HCT116 (cell line): ENCODE measurements around the gene NIN.

Experiments used
- EZH2 ChIP-seq: fragments of 200-600 bp; sonication (generic); IDR thresholded peaks from 2 replicates; pipeline ENCODE4 v1.6.1; 2017; ENCODE audit warnings: antibody characterized with exemption, mixed run types
- EZH2phosphoT487 ChIP-seq: fragments of 200-600 bp; IDR thresholded peaks from 2 replicates; pipeline ENCODE4 v1.6.1; 2018; ENCODE audit warnings: antibody characterized with exemption, borderline replicate concordance
- POLR2A ChIP-seq: IDR thresholded peaks from 2 replicates; pipeline ENCODE4 v1.7.0; 2011; ENCODE audit warnings: borderline replicate concordance; ENCODE audit not compliant: insufficient read depth, insufficient read length; ENCODE audit errors: extremely low read depth
- SRF ChIP-seq: IDR thresholded peaks from 2 replicates; pipeline ENCODE4 v1.6.1; 2012; ENCODE audit warnings: low read depth
- TCF7L2 ChIP-seq: IDR thresholded peaks from 2 replicates; pipeline ENCODE4 v1.7.0; 2011; ENCODE audit warnings: borderline replicate concordance, inconsistent platforms; ENCODE audit not compliant: insufficient read depth, insufficient read length; ENCODE audit errors: extremely low read depth
- TF ChIP-seq, protein P1 (sequence below), 3 experiments: fragments of 200-600 bp in 1 of 3; sonication (generic) in 1 of 3; IDR thresholded peaks in 2 of 3; conservative IDR thresholded peaks in 1 of 3; 2 replicates each; pipeline ENCODE4 v1.5.1; 2012 to 2017; ENCODE audit warnings: low read depth in 2 of 3, low read length in 2 of 3, antibody characterized with exemption in 1 of 3, borderline replicate concordance in 1 of 3, control low read depth in 1 of 3, mild to moderate bottlenecking in 1 of 3, mixed read lengths in 1 of 3, mixed run types in 1 of 3, moderate library complexity in 1 of 3; ENCODE audit not compliant: insufficient read depth in 1 of 3

DNA sequence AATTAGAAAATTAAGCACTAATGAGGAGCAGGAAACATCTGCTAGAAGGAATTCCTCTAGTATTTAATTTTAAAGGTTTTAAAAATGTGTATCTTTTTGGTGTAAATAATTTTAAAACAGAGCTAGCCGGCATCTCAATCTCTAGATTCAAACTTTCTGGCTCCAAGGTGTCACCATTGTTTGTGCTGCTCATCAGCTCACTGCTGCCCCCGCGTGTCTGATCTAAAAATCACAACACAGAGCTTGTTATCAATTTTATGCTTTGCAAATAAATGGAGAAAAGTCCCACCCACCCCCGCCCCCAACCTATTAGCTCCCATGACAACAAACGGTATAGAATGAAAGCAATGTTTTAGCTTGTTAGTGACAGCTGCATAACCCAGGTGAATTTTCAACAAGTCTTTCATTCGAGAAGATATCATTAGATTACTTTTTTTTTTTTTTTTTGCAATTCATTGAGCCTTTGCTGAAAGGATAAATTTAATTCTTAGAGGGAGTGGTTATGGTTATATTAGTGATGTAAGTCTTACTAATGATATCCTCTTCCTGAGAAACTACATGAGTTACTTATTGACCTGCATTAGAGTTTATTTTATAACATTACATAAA lies 29.6 kb upstream of the NIN start:
- no peak for TF ChIP-seq EZH2phosphoT487
- TF ChIP-seq, protein P1, sequence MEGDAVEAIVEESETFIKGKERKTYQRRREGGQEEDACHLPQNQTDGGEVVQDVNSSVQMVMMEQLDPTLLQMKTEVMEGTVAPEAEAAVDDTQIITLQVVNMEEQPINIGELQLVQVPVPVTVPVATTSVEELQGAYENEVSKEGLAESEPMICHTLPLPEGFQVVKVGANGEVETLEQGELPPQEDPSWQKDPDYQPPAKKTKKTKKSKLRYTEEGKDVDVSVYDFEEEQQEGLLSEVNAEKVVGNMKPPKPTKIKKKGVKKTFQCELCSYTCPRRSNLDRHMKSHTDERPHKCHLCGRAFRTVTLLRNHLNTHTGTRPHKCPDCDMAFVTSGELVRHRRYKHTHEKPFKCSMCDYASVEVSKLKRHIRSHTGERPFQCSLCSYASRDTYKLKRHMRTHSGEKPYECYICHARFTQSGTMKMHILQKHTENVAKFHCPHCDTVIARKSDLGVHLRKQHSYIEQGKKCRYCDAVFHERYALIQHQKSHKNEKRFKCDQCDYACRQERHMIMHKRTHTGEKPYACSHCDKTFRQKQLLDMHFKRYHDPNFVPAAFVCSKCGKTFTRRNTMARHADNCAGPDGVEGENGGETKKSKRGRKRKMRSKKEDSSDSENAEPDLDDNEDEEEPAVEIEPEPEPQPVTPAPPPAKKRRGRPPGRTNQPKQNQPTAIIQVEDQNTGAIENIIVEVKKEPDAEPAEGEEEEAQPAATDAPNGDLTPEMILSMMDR (IDR thresholded peaks at IDR 0.05 in 2 of 3, conservative IDR thresholded peaks at IDR 0.05 in 1 of 3; ENCODE audit: borderline replicate concordance in 1 of 3, insufficient read depth in 1 of 3, low read depth in 2 of 3, low read length in 2 of 3), result peak; percentile 55 to 68 (median 58); a peak in 5 of 6 replicates
- no peak for TF ChIP-seq POLR2A
- TF ChIP-seq TCF7L2, result no peak
- no peak for TF ChIP-seq EZH2
- TF ChIP-seq SRF, result no peak
